ENCODE data around the gene PCDHB9. TPM values are rescaled to one million over a fixed set of nuclear protein-coding genes. Genes with fewer than 3 reads are reported as not detected.
"Not testable (repeated sequence)": the region's sequence is repeated elsewhere in the genome, so short reads cannot be mapped to it uniquely, and the experiment has no call there.

Gene PCDHB9
- total RNA-seq, 4 donors from 2014 or later = 1.5 to 2.9 (median 2.2) TPM

GRCh38 chr5:141189131-141189530, 2.2 kb downstream of the PCDHB9 start:
- H3K27ac ChIP-seq (replicated peaks in 1 of 4); H3K36me3 ChIP-seq; DNase-seq (ENCODE audit: extremely low spot score); intact Hi-C loops (cut with DNase I); H3K4me3 ChIP-seq; H3K4me1 ChIP-seq: not testable (repeated sequence)
- Histone ChIP-seq H3K9me3 (peaks cover 0 to 84% (median 62%) of the 10 kb centered on the region in 4 donors), H3K27me3 (peaks cover 0 to 41% (median 0%) of the 10 kb centered on the region in 4 donors)
- no CpG with 5 or more reads among the region's 35 CpGs for WGBS

DNA sequence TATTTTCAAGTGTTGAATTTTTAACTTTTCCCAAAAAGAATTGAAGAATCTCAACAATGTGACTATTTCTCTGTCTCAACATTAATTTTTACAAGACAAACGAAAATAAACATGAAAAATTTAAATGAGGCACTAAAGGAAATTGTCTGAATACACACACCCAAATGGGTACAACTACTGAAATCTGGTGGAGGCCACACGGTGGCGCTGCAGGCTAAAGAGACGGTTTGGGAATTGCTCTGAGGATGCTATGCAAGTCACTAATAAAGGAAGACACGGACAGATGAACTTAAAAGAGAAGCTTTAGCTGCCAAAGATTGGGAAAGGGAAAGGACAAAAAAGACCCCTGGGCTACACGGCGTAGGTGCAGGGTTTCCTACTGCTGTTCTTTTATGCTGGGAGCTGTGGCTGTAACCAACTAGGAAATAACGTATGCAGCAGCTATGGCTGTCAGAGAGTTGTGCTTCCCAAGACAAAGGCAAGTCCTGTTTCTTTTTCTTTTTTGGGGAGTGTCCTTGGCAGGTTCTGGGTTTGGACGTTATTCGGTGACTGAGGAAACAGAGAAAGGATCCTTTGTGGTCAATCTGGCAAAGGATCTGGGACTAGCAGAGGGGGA, 5.3 kb downstream of the PCDHB9 start, which contains the start of gene PCDHB10:
Gene PCDHB10 (plus strand): TSS at position 244 of the 616 bp plus-strand sequence. CDS start 200 bp downstream, at position 444.
- WGBS = 9% methylated on average over 8 of the region's 10 CpGs
- Histone ChIP-seq H3K36me3 (no peaks in the 10 kb centered on the region), H3K4me1 (no peaks in the 10 kb centered on the region), H3K27ac (replicated peaks in 1 of 4) (no peak within 1 kb of the TSS), H3K27me3 (peaks cover 0 to 26% (median 0%) of the 10 kb centered on the region in 4 donors), H3K4me3 (peak within 1 kb of the TSS in 3 of 4 donors; percentile 23 to 44 (median 35)), H3K9me3 (peaks cover 0 to 87% (median 71%) of the 10 kb centered on the region in 4 donors)
- DNase-seq (ENCODE audit: extremely low spot score) = no peak
- intact Hi-C loops (cut with DNase I) = no loop called here
- TF ChIP-seq CTCF (IDR thresholded peaks at IDR 0.05) (peak in 2 of 3 experiments; percentile 26 to 43), POLR2A (IDR thresholded peaks at IDR 0.05; ENCODE audit: low read depth) (no peak)

- H3K27ac ChIP-seq (replicated peaks in 1 of 4); H3K27me3 ChIP-seq; DNase-seq (ENCODE audit: extremely low spot score); intact Hi-C loops (cut with DNase I); H3K36me3 ChIP-seq; H3K4me3 ChIP-seq; H3K4me1 ChIP-seq: not testable (repeated sequence)
- peaks cover 0 to 91% (median 78%) of the 10 kb centered on the region in 4 donors for H3K9me3 ChIP-seq
- 26% methylated on average over 11 of the region's 37 CpGs for WGBS
Observed at GRCh38 chr5:141194332-141194731, 7.4 kb downstream of the PCDHB9 start.

DNA sequence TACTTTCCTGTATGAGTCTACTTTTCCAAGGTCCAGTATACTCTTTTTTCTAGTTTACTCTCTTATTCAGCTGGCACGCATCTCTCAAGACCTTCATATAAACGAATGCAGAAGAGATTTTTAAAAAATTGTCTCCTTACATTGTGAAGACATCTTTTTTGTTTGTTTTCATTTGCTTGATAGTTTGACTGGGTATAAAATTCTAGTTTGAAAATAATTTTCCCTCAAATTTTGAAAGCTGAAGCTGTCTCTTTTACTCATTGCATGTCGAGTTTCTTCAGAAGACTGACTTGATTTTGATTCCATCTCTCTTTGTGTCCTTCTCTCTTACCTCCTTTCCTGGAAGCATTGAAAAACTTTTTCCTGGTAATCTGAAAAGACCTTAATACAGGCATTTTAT, 9.4 kb downstream of the PCDHB9 start:
- intact Hi-C loops (cut with DNase I) = no loop called here
- Histone ChIP-seq H3K27ac (replicated peaks in 1 of 4) (no peak overlapping the region), H3K36me3 (no peaks in the 10 kb centered on the region), H3K27me3 (peaks cover 0 to 6% (median 0%) of the 10 kb centered on the region in 4 donors), H3K4me1 (no peaks in the 10 kb centered on the region), H3K9me3 (peaks cover 0 to 90% (median 80%) of the 10 kb centered on the region in 4 donors), H3K4me3 (no peak overlapping the region)
- no peak for TF ChIP-seq POLR2AphosphoS5 (IDR thresholded peaks at IDR 0.05)
- TF ChIP-seq EP300 (IDR thresholded peaks at IDR 0.05) = no peak
- TF ChIP-seq POLR2A (IDR thresholded peaks at IDR 0.05; ENCODE audit: low read depth) = no peak
- no peak for TF ChIP-seq CTCF (IDR thresholded peaks at IDR 0.05)
- DNase-seq (ENCODE audit: extremely low spot score) = no peak
- 57% methylated on average over 3 of the region's 3 CpGs for WGBS

GRCh38 chr5:141199359-141200235, 12.6 kb downstream of the PCDHB9 start, which contains the start of gene PCDHB11:
Gene PCDHB11 (plus strand): TSS chr5:141199627. CDS start chr5:141199775, 148 bp downstream.
- Histone ChIP-seq H3K4me3 (peak within 1 kb of the TSS in 2 of 4 donors; percentile 10 to 22), H3K27me3 (peaks cover 0 to 18% (median 0%) of the 10 kb centered on the region in 4 donors)
- 44% methylated on average over 21 of the region's 21 CpGs for WGBS

GRCh38 chr5:141201126-141201525, 14.2 kb downstream of the PCDHB9 start:
- DNase-seq (ENCODE audit: extremely low spot score); H3K4me3 ChIP-seq; intact Hi-C loops (cut with DNase I); H3K36me3 ChIP-seq; H3K27ac ChIP-seq (replicated peaks in 1 of 4); H3K4me1 ChIP-seq: not testable (repeated sequence)
- 26% methylated on average over 17 of the region's 38 CpGs for WGBS
- H3K27me3 ChIP-seq = peaks cover 0 to 16% (median 0%) of the 10 kb centered on the region in 4 donors
- H3K9me3 ChIP-seq = peaks cover 0 to 94% (median 78%) of the 10 kb centered on the region in 4 donors

More at GRCh38 chr5:141199359-141200235, 12.6 kb downstream of the PCDHB9 start, which contains the start of gene PCDHB11:
- TF ChIP-seq POLR2AphosphoS5 (IDR thresholded peaks at IDR 0.05) = no peak
- TF ChIP-seq POLR2A (IDR thresholded peaks at IDR 0.05; ENCODE audit: low read depth) = no peak
- no peak for TF ChIP-seq EP300 (IDR thresholded peaks at IDR 0.05)
- no peak for TF ChIP-seq CTCF (IDR thresholded peaks at IDR 0.05)
- no peaks in the 10 kb centered on the region for H3K4me1 ChIP-seq
- intact Hi-C loops (cut with DNase I) = no loop called here
- H3K9me3 ChIP-seq = peaks cover 0 to 94% (median 82%) of the 10 kb centered on the region in 4 donors
- no peak within 1 kb of the TSS for H3K27ac ChIP-seq (replicated peaks in 1 of 4)
- H3K36me3 ChIP-seq = no peaks in the 10 kb centered on the region
- DNase-seq (ENCODE audit: extremely low spot score) = no peak

DNA sequence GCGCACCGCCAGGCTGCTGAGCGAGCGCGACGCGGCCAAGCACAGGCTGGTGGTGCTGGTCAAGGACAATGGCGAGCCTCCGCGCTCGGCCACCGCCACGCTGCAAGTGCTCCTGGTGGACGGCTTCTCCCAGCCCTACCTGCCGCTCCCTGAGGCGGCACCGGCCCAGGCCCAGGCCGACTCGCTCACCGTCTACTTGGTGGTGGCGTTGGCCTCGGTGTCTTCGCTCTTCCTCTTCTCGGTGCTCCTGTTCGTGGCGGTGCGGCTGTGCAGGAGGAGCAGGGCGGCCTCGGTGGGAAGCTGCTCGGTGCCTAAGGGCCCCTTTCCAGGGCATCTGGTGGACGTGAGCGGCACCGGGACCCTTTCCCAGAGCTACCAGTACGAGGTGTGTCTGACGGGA, 14.7 kb downstream of the PCDHB9 start:
- H3K36me3 ChIP-seq; DNase-seq (ENCODE audit: extremely low spot score); intact Hi-C loops (cut with DNase I); H3K4me1 ChIP-seq; H3K4me3 ChIP-seq; H3K27ac ChIP-seq (replicated peaks in 1 of 4): not testable (repeated sequence)
- Histone ChIP-seq H3K9me3 (peaks cover 0 to 92% (median 77%) of the 10 kb centered on the region in 4 donors), H3K27me3 (peaks cover 0 to 16% (median 0%) of the 10 kb centered on the region in 4 donors)
- WGBS = 20% methylated on average over 7 of the region's 35 CpGs
